K562 (cell line): ENCODE data around the gene ART4.

ENCODE experiments used
- KLF1 ChIP-seq: fragments of 450-650 bp; IDR thresholded peaks from 2 replicates; pipeline ENCODE4 v1.6.1; 2016; ENCODE audit warnings: missing genetic modification characterization, missing compliant biosample characterization
- MXI1 ChIP-seq: IDR thresholded peaks from 2 replicates; pipeline ENCODE4 v1.6.1; 2011; ENCODE audit warnings: low read depth, mild to moderate bottlenecking, improper control_type of control experiment, low read length
- ZBTB1 ChIP-seq: sonication (generic); formaldehyde crosslinking; IDR thresholded peaks from 2 replicates; pipeline ENCODE4 v1.8.1; 2023; ENCODE audit warnings: missing genetic modification reagents, low read depth, mild to moderate bottlenecking, borderline replicate concordance
- ZNF561 ChIP-seq: fragments of 450-650 bp; formaldehyde crosslinking; conservative IDR thresholded peaks from 2 replicates; pipeline ENCODE4 v1.4.0; 2020; ENCODE audit warnings: mild to moderate bottlenecking, moderate library complexity

GRCh38 chr12:14814014-14814413, 29.3 kb downstream of the ART4 start, which contains the start of gene SMCO3:
- TF ChIP-seq ZBTB1 (CRISPR knock-in tag), result no peak
- TF ChIP-seq MXI1, result no peak
- TF ChIP-seq KLF1 (tag), result no peak
- no peak for TF ChIP-seq ZNF561 (CRISPR knock-in tag)
